Epithelial cell of proximal tubule (primary cell): ENCODE data around the gene WDR1. TPM values are rescaled to one million over a fixed set of nuclear protein-coding genes. Genes with fewer than 3 reads are reported as not detected.

ENCODE experiments used
- DNase-seq: peaks from one replicate; pipeline ENCODE4 v3.0.0-alpha.2; 2011; ENCODE audit warnings: low read depth
- H3K4me3 ChIP-seq: 2 replicates; pipeline ENCODE4 v1.5.1; 2011; ENCODE audit warnings: low read depth, mild to moderate bottlenecking, low read length
- CTCF ChIP-seq: conservative IDR thresholded peaks from 2 replicates; pipeline ENCODE4 v1.5.1; 2012; ENCODE audit warnings: low read depth, mild to moderate bottlenecking, low read length
- total RNA-seq: library from RNA; depleted of rRNA; stranded (reverse); fragments of >200 nt; gene quantifications from 2 replicates; pipeline ENCODE4 v1.2.3, GENCODE V29; 2015

WDR1 gene
- total RNA-seq, 1 donor from 2014 or later: 242 TPM

- no peak for TF ChIP-seq CTCF
- DNase-seq: no peak
- no peak overlapping the region for H3K4me3 ChIP-seq
These were observed 3.1 kb downstream of the WDR1 start for GRCh38 chr4:10113362-10114047.

GRCh38 chr4:10112658-10113284, 3.8 kb downstream of the WDR1 start:
- no peak for DNase-seq
- no peak for TF ChIP-seq CTCF
- H3K4me3 ChIP-seq: no peak overlapping the region

- no peak for TF ChIP-seq CTCF
- H3K4me3 ChIP-seq: no peak overlapping the region
- no peak for DNase-seq
These were observed 5.4 kb downstream of the WDR1 start for GRCh38 chr4:10111067-10111801.

GRCh38 chr4:10109995-10110670, 6.5 kb downstream of the WDR1 start:
- no peak overlapping the region for H3K4me3 ChIP-seq
- DNase-seq: no peak
- TF ChIP-seq CTCF: no peak

- no peak for DNase-seq
- H3K4me3 ChIP-seq: no peak overlapping the region
- no peak for TF ChIP-seq CTCF
These were observed 7.5 kb downstream of the WDR1 start for GRCh38 chr4:10108818-10109783.

- no peak for DNase-seq
- no peak overlapping the region for H3K4me3 ChIP-seq
- TF ChIP-seq CTCF: no peak
These were observed 8.2 kb downstream of the WDR1 start for GRCh38 chr4:10108391-10108790.
